Body of pancreas (tissue), 4 donors: ENCODE measurements around the gene MEN1. TPM values are rescaled to one million over a fixed set of nuclear protein-coding genes. Genes with fewer than 3 reads are reported as not detected.

Experiments
- ATAC-seq: fragments of 150-250 bp; one replicate; pipeline ENCODE4 v1.9.1; 2016
- DNase-seq, 4 donors: peaks; one replicate each; pipeline ENCODE4 v3.0.0-alpha.2; 2019
- H3K27ac ChIP-seq, 4 donors: fragments of 200-600 bp; sonication (generic); 1 replicate in 3 of 4; 2 replicates in 1 of 4; pipeline versions ENCODE4 v1.5.1 to v1.6.1; 2016 to 2019; ENCODE audit warnings: mild to moderate bottlenecking in 1 of 4, mixed read lengths in 1 of 4, moderate library complexity in 1 of 4
- H3K27me3 ChIP-seq, 2 donors: fragments of 200-600 bp; sonication (generic); one replicate each; pipeline ENCODE4 v1.6.0; 2016; ENCODE audit warnings: mild to moderate bottlenecking in 1 of 2
- H3K36me3 ChIP-seq, 2 donors: fragments of 200-600 bp; sonication (generic); replicated peaks in 1 of 2; 2 replicates each; pipeline ENCODE4 v1.5.1; 2016; ENCODE audit warnings: low read depth in 2 of 2; ENCODE audit not compliant: insufficient read depth in 1 of 2
- H3K4me1 ChIP-seq: fragments of 200-600 bp; sonication (generic); one replicate; pipeline ENCODE4 v1.6.0; 2016
- H3K4me3 ChIP-seq, 2 donors: fragments of 200-600 bp; sonication (generic); 1 replicate in 1 of 2; 2 replicates in 1 of 2; pipeline ENCODE4 v1.5.1; 2016 to 2019
- H3K9me3 ChIP-seq, 3 donors: fragments of 200-600 bp; sonication (generic); 1 replicate in 2 of 3; 2 replicates in 1 of 3; pipeline ENCODE4 v1.5.1; 2016
- CTCF ChIP-seq, 7 experiments: fragments of 450-650 bp in 4 of 7; fragments of 200-600 bp in 3 of 7; sonication (generic) in 3 of 7; IDR thresholded peaks; one replicate each; pipeline ENCODE4 v1.5.1; 2016 to 2019; ENCODE audit warnings: antibody characterized with exemption in 7 of 7
- POLR2A ChIP-seq, 3 donors: fragments of 450-650 bp; IDR thresholded peaks; one replicate each; pipeline ENCODE4 v1.6.1; 2016; ENCODE audit warnings: antibody characterized with exemption in 3 of 3, mild to moderate bottlenecking in 2 of 3
- WGBS, 2 donors: methylation state at CpG; one replicate each; pipeline ENCODE4 v1.1.5; 2017; 5-methylcytosine and 5-hydroxymethylcytosine counted together
- intact Hi-C: fragments of 100-400 bp; cut with DNase I; formaldehyde crosslinking; loops from one replicate; pipeline ENCODE4 v1.15.1; 2023
- total RNA-seq, 2 donors: library from RNA; depleted of rRNA; stranded (reverse); fragments of >200 nt; gene quantifications; one replicate each; pipeline ENCODE4 v1.1.0, GENCODE V29; 2016

The MEN1 gene
- total RNA-seq, 2 donors from 2014 or later: 18.8 to 18.9 TPM

- intact Hi-C loops: no loop called here
- TF ChIP-seq POLR2A (IDR thresholded peaks at IDR 0.05): no peak
- TF ChIP-seq CTCF (IDR thresholded peaks at IDR 0.05): no peak
- no peaks in the 10 kb centered on the region for H3K27me3 ChIP-seq
- no peak overlapping the region for H3K4me3 ChIP-seq
- H3K9me3 ChIP-seq: no peaks in the 10 kb centered on the region
- no peak overlapping the region for H3K27ac ChIP-seq
- ATAC-seq (no peak), DNase-seq (no peak)
- WGBS, 2 donors: 91 to 93% methylated on average over 12 to 13 of the region's 21 CpGs
- H3K36me3 ChIP-seq: peaks cover 15 to 24% of the 10 kb centered on the region in 2 donors
- peaks cover 9% of the 10 kb centered on the region for H3K4me1 ChIP-seq
Measured at GRCh38 chr11:64832467-64833197, 22.3 kb upstream of the MEN1 start.

GRCh38 chr11:64831411-64831891, 21.1 kb upstream of the MEN1 start:
- DNase-seq: no peak
- peaks cover 15 to 23% of the 10 kb centered on the region in 2 donors for H3K36me3 ChIP-seq
- intact Hi-C loops: no loop called here

GRCh38 chr11:64829536-64830251, 19.3 kb upstream of the MEN1 start:
- DNase-seq: no peak
- 60 to 89% methylated on average over 1 to 41 of the region's 43 CpGs for WGBS, 2 donors

More at GRCh38 chr11:64831411-64831891, 21.1 kb upstream of the MEN1 start:
- TF ChIP-seq CTCF (IDR thresholded peaks at IDR 0.05) (no peak), POLR2A (IDR thresholded peaks at IDR 0.05) (no peak)
- Histone ChIP-seq H3K27me3 (no peaks in the 10 kb centered on the region), H3K27ac (no peak overlapping the region), H3K4me3 (no peak overlapping the region), H3K4me1 (peaks cover 9% of the 10 kb centered on the region), H3K9me3 (no peaks in the 10 kb centered on the region)
- no peak for ATAC-seq
- WGBS, 2 donors: 90 to 100% methylated on average over 2 to 17 of the region's 24 CpGs

GRCh38 chr11:64827451-64827839, 17.1 kb upstream of the MEN1 start:
- intact Hi-C loops: no loop called here
- Histone ChIP-seq H3K9me3 (no peaks in the 10 kb centered on the region), H3K36me3 (peaks cover 15 to 18% of the 10 kb centered on the region in 2 donors), H3K27me3 (no peaks in the 10 kb centered on the region), H3K4me1 (no peaks in the 10 kb centered on the region), H3K27ac (no peak overlapping the region), H3K4me3 (no peak overlapping the region)
- 95 to 96% methylated on average over 3 to 21 of the region's 22 CpGs for WGBS, 2 donors
- ATAC-seq (no peak), DNase-seq (no peak)
- TF ChIP-seq CTCF (IDR thresholded peaks at IDR 0.05): no peak
- no peak for TF ChIP-seq POLR2A (IDR thresholded peaks at IDR 0.05)

More at GRCh38 chr11:64829536-64830251, 19.3 kb upstream of the MEN1 start:
- ATAC-seq: no peak
- Histone ChIP-seq H3K27ac (no peak overlapping the region), H3K4me3 (no peak overlapping the region), H3K4me1 (no peaks in the 10 kb centered on the region), H3K27me3 (no peaks in the 10 kb centered on the region), H3K9me3 (no peaks in the 10 kb centered on the region), H3K36me3 (peaks cover 20 to 23% of the 10 kb centered on the region in 2 donors)
- intact Hi-C loops: no loop called here
- no peak for TF ChIP-seq CTCF (IDR thresholded peaks at IDR 0.05)
- TF ChIP-seq POLR2A (IDR thresholded peaks at IDR 0.05): no peak
